SH-SY5Y (cell line): ENCODE measurements around the gene ZBTB21.

Experiments used
- GATA2 ChIP-seq: IDR thresholded peaks from 2 replicates; pipeline ENCODE4 v1.6.1; 2011; ENCODE audit warnings: mild to moderate bottlenecking, low read depth, low read length
- GATA3 ChIP-seq: IDR thresholded peaks from 2 replicates; pipeline ENCODE4 v1.6.1; 2011; ENCODE audit warnings: low read depth, mild to moderate bottlenecking, low read length, moderate library complexity

- TF ChIP-seq GATA2, result no peak
- no peak for TF ChIP-seq GATA3
These were observed 5.6 kb downstream of the ZBTB21 start for GRCh38 chr21:42004406-42005199.
